PFSK-1 (cell line): ENCODE measurements around the gene SCN2B.

Source experiments
- FOXP2 ChIP-seq: optimal IDR thresholded peaks from 2 replicates; pipeline ENCODE3; 2011; ENCODE audit warnings: borderline replicate concordance, control low read depth, inconsistent platforms; ENCODE audit not compliant: insufficient read depth; ENCODE audit errors: extremely low read length, extremely low read depth
- POLR2AphosphoS5 ChIP-seq: IDR thresholded peaks from 2 replicates; pipeline ENCODE4 v1.6.1; 2012; ENCODE audit warnings: low read depth, mild to moderate bottlenecking, control low read depth, low read length, moderate library complexity
- REST ChIP-seq, 2 experiments: IDR thresholded peaks; 2 replicates each; pipeline versions ENCODE4 v1.6.1 to v1.8.0; 2011 to 2012; ENCODE audit warnings: low read depth in 2 of 2, low read length in 2 of 2, control low read depth in 1 of 2, inconsistent platforms in 1 of 2, mild to moderate bottlenecking in 1 of 2, moderate library complexity in 1 of 2; ENCODE audit not compliant: insufficient read depth in 1 of 2
- TAF1 ChIP-seq: IDR thresholded peaks from 2 replicates; pipeline ENCODE4 v1.6.1; 2012; ENCODE audit warnings: low read length, control low read depth, borderline replicate concordance; ENCODE audit not compliant: insufficient read depth

- TF ChIP-seq TAF1: no peak
- TF ChIP-seq POLR2AphosphoS5: no peak
- TF ChIP-seq REST (IDR thresholded peaks at IDR 0.05; ENCODE audit: insufficient read depth in 1 of 2, low read depth in 2 of 2, low read length in 2 of 2): no peak
- no peak for TF ChIP-seq FOXP2
These were observed 43.9 kb downstream of the SCN2B start for GRCh38 chr11:118132385-118133151.
